Mesenchymal stem cell (in vitro differentiated cells and primary cell): ENCODE data around the gene RASGRF2.

ENCODE experiments used
- DNase-seq: peaks from one replicate; pipeline ENCODE4 v3.0.0-alpha.2; 2013
- H2AFZ ChIP-seq: one replicate; pipeline ENCODE4 v1.6.1; 2013; ENCODE audit warnings: low read depth, mild to moderate bottlenecking, control low read depth, inconsistent platforms, low read length, moderate library complexity
- H2AK5ac ChIP-seq: 2 replicates; pipeline ENCODE4 v1.6.1; 2013; ENCODE audit warnings: low read length, moderate library complexity, mild to moderate bottlenecking, inconsistent platforms; ENCODE audit not compliant: severe bottlenecking
- H2BK120ac ChIP-seq: one replicate; pipeline ENCODE4 v1.6.1; 2013; ENCODE audit warnings: low read depth, mild to moderate bottlenecking, inconsistent platforms, low read length, moderate library complexity
- H2BK12ac ChIP-seq, 2 experiments: one replicate each; pipeline ENCODE4 v1.6.1; 2013; ENCODE audit warnings: inconsistent platforms in 2 of 2, low read length in 2 of 2, mild to moderate bottlenecking in 2 of 2, moderate library complexity in 2 of 2, control low read depth in 1 of 2
- H2BK15ac ChIP-seq: one replicate; pipeline ENCODE4 v1.6.1; 2013; ENCODE audit warnings: mild to moderate bottlenecking, low read depth, inconsistent platforms; ENCODE audit not compliant: poor library complexity, severe bottlenecking
- H2BK5ac ChIP-seq: 2 replicates; pipeline ENCODE4 v1.6.1; 2013; ENCODE audit warnings: low read depth, mild to moderate bottlenecking, low read length, control low read depth, inconsistent platforms; ENCODE audit not compliant: poor library complexity, severe bottlenecking
- H3K14ac ChIP-seq, 2 experiments: one replicate each; pipeline ENCODE4 v1.6.1; 2013; ENCODE audit warnings: inconsistent platforms in 2 of 2, low read length in 2 of 2, control low read depth in 1 of 2, mild to moderate bottlenecking in 1 of 2, moderate library complexity in 1 of 2
- H3K18ac ChIP-seq, 2 experiments: one replicate each; pipeline ENCODE4 v1.6.1; 2013; ENCODE audit warnings: inconsistent platforms in 2 of 2, low read length in 2 of 2, control low read depth in 1 of 2, low read depth in 1 of 2, mild to moderate bottlenecking in 1 of 2
- H3K23ac ChIP-seq, 2 experiments: one replicate each; pipeline ENCODE4 v1.6.1; 2013; ENCODE audit warnings: inconsistent platforms in 2 of 2, low read length in 2 of 2, mild to moderate bottlenecking in 2 of 2, moderate library complexity in 2 of 2, control low read depth in 1 of 2
- H3K27ac ChIP-seq: 2 replicates; pipeline ENCODE4 v1.5.1; 2013; ENCODE audit warnings: mild to moderate bottlenecking, moderate library complexity, low read length, control low read depth, inconsistent platforms; ENCODE audit not compliant: poor library complexity, severe bottlenecking
- H3K27me3 ChIP-seq, 2 experiments: 2 replicates each; pipeline versions ENCODE4 v1.6.1 to v1.7.0; 2013; ENCODE audit warnings: low read length in 2 of 2, mild to moderate bottlenecking in 2 of 2, moderate library complexity in 2 of 2, control low read depth in 1 of 2, inconsistent platforms in 1 of 2; ENCODE audit not compliant: control insufficient read depth in 1 of 2, insufficient read depth in 1 of 2
- H3K36me3 ChIP-seq, 2 experiments: 2 replicates each; pipeline versions ENCODE4 v1.6.1 to v1.7.0; 2013; ENCODE audit warnings: low read length in 2 of 2, control low read depth in 1 of 2, inconsistent platforms in 1 of 2, low read depth in 1 of 2, mild to moderate bottlenecking in 1 of 2; ENCODE audit not compliant: insufficient read depth in 2 of 2, control insufficient read depth in 1 of 2
- H3K4ac ChIP-seq, 2 experiments: one replicate each; pipeline ENCODE4 v1.6.1; 2013; ENCODE audit warnings: inconsistent platforms in 2 of 2, low read length in 2 of 2, mild to moderate bottlenecking in 2 of 2, moderate library complexity in 2 of 2, control low read depth in 1 of 2, low read depth in 1 of 2
- H3K4me1 ChIP-seq: 2 replicates; pipeline ENCODE4 v1.6.1; 2013; ENCODE audit warnings: low read depth, low read length, control low read depth; ENCODE audit not compliant: control insufficient read depth, insufficient read depth
- H3K4me2 ChIP-seq: 2 replicates; pipeline ENCODE4 v1.6.1; 2013; ENCODE audit warnings: low read length, mild to moderate bottlenecking, inconsistent platforms; ENCODE audit not compliant: poor library complexity, severe bottlenecking
- H3K4me3 ChIP-seq, 2 experiments: 2 replicates each; pipeline versions ENCODE4 v1.5.1 to v1.7.0; 2013; ENCODE audit warnings: low read length in 2 of 2, mild to moderate bottlenecking in 2 of 2, control low read depth in 1 of 2, low read depth in 1 of 2; ENCODE audit not compliant: insufficient read depth in 1 of 2
- H3K79me1 ChIP-seq: replicated peaks from 2 replicates; pipeline ENCODE4 v1.6.1; 2013; ENCODE audit warnings: mild to moderate bottlenecking, control low read depth, low read length, inconsistent platforms; ENCODE audit not compliant: poor library complexity, severe bottlenecking
- H3K9ac ChIP-seq: 2 replicates; pipeline ENCODE4 v1.7.0; 2013; ENCODE audit warnings: mild to moderate bottlenecking, low read length, moderate library complexity
- H3K9me3 ChIP-seq: 2 replicates; pipeline ENCODE4 v1.7.0; 2013; ENCODE audit warnings: mild to moderate bottlenecking, low read length; ENCODE audit not compliant: control insufficient read depth
- H4K8ac ChIP-seq: one replicate; pipeline ENCODE4 v1.6.1; 2013; ENCODE audit warnings: inconsistent platforms, mild to moderate bottlenecking, low read length, moderate library complexity
- H4K91ac ChIP-seq: one replicate; pipeline ENCODE4 v1.6.1; 2013; ENCODE audit warnings: mild to moderate bottlenecking, low read length, inconsistent platforms
- WGBS: methylation state at CpG from one replicate; pipeline ENCODE4 v1.1.7; 2013; ENCODE audit warnings: mixed read lengths; 5-methylcytosine and 5-hydroxymethylcytosine counted together

The RASGRF2 gene

DNA sequence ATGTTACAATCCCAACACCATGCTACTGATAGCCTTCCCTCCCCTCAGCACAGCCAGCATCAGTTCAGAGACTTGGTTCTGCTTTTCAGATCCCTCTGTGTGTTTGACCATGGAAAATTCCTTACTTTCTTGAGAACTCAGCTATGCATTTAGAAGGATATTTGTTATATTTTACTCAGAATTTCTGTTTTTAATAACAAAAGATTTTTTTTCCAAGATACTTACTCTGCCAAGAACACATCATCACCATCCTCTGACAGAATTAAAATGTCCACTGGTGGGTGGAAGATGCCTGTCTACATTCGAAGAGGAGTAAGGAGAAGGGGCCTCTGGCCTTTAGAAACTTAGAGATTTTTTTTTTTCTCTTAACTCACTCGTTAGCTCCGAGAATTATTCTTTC, 216.9 kb downstream of the RASGRF2 start:
- WGBS, result 100% methylated on average over 1 of the region's 3 CpGs

DNA sequence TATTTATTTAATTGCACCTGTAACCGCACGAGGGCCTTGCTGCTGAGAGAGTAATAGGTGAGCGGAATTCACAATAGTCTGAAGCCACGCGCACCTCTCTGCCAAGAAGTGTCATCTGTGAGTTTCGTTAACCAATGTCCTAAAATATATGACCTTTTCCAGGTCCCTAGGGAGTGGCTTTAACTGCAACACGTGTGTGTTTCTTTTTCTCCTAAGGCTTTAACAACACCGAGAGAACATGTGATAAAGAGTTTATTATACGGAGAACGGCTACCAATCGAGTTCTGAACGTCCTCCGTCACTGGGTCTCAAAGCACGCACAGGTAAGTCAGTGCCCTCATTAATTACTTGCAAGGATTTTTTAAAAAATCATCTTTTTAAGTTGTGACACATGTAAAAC, 219.8 kb downstream of the RASGRF2 start:
- no peak overlapping the region for H4K8ac ChIP-seq
- H3K79me1 ChIP-seq, result no peaks in the 10 kb centered on the region
- H2BK120ac ChIP-seq, result no peak overlapping the region
- H3K9me3 ChIP-seq, result no peaks in the 10 kb centered on the region
- no peak overlapping the region for H3K9ac ChIP-seq
- H2BK12ac ChIP-seq, result no peak overlapping the region
- H2AK5ac ChIP-seq, result no peak overlapping the region
- no peaks in the 10 kb centered on the region for H3K36me3 ChIP-seq
- no peak overlapping the region for H2BK15ac ChIP-seq
- H3K4me1 ChIP-seq, result no peaks in the 10 kb centered on the region
- H4K91ac ChIP-seq, result no peak overlapping the region
- no peak overlapping the region for H3K27ac ChIP-seq
- H3K4ac ChIP-seq, result no peak overlapping the region
- WGBS, result 87% methylated on average over 14 of the region's 14 CpGs
- no peak for DNase-seq
- no peak overlapping the region for H3K23ac ChIP-seq
- H3K4me3 ChIP-seq, result no peak overlapping the region
- no peak overlapping the region for H2BK5ac ChIP-seq
- H3K18ac ChIP-seq, result no peak overlapping the region
- H3K4me2 ChIP-seq, result no peak overlapping the region
- H3K27me3 ChIP-seq, result peaks cover 0 to 1% of the 10 kb centered on the region in 2 experiments
- no peak overlapping the region for H2AFZ ChIP-seq
- H3K14ac ChIP-seq, result no peak overlapping the region

More for the DNA sequence above, 216.9 kb downstream of the RASGRF2 start:
- H2BK12ac ChIP-seq, result no peak overlapping the region
- H3K4ac ChIP-seq, result no peak overlapping the region
- peaks cover 8 to 9% of the 10 kb centered on the region in 2 experiments for H3K27me3 ChIP-seq
- H2BK15ac ChIP-seq, result no peak overlapping the region
- no peak overlapping the region for H3K14ac ChIP-seq
- H3K4me2 ChIP-seq, result no peak overlapping the region
- H3K18ac ChIP-seq, result no peak overlapping the region
- no peaks in the 10 kb centered on the region for H3K36me3 ChIP-seq
- H2AK5ac ChIP-seq, result no peak overlapping the region
- no peak overlapping the region for H3K23ac ChIP-seq
- H3K9me3 ChIP-seq, result no peaks in the 10 kb centered on the region
- no peak overlapping the region for H3K27ac ChIP-seq
- no peak overlapping the region for H2BK5ac ChIP-seq
- no peak overlapping the region for H3K9ac ChIP-seq
- no peak overlapping the region for H4K91ac ChIP-seq
- H2BK120ac ChIP-seq, result no peak overlapping the region
- H3K4me3 ChIP-seq, result no peak overlapping the region
- H2AFZ ChIP-seq, result no peak overlapping the region
- no peak overlapping the region for H4K8ac ChIP-seq
- H3K4me1 ChIP-seq, result no peaks in the 10 kb centered on the region
- DNase-seq, result no peak
- no peaks in the 10 kb centered on the region for H3K79me1 ChIP-seq

DNA sequence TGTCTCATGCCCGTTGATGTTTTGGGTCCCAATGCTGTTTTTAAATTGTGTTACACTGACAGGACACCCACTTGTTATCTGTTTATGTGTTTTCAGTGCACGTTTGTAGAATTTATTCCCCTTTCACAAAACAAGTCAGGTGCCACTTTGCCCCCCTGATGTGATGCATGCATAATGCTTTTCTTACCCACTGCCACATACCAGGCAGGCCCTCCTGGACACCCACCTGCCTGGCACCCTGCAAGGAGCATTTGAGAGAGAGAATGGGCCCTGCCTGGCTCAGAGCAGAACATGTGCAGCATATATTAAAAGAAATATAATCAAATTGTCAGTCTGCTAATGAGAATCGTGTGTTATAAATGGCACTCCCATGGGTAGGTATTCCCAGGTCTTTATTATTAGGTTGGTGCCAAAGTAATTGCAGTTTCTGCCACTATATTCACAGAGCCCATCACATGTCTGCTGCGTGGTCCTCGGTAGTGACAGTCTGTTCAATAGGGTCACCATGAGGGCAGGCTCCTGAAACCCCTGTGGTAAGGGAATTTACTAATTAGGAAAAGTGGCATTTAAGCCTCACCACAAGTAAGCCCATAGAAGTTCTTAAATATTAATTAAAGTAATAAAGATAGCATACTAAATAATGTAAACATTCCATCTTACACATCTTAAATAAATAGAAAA, 220.8 kb downstream of the RASGRF2 start:
- H2AK5ac ChIP-seq, result no peak overlapping the region
- no peak overlapping the region for H2BK12ac ChIP-seq
- no peaks in the 10 kb centered on the region for H3K79me1 ChIP-seq
- no peak overlapping the region for H3K4me2 ChIP-seq
- H3K9ac ChIP-seq, result no peak overlapping the region
- H3K9me3 ChIP-seq, result no peaks in the 10 kb centered on the region
- H2AFZ ChIP-seq, result no peak overlapping the region
- H3K36me3 ChIP-seq, result no peaks in the 10 kb centered on the region
- no peak for DNase-seq
- H4K91ac ChIP-seq, result no peak overlapping the region
- H2BK120ac ChIP-seq, result no peak overlapping the region
- H3K4ac ChIP-seq, result no peak overlapping the region
- 83% methylated on average over 2 of the region's 5 CpGs for WGBS
- no peak overlapping the region for H3K27ac ChIP-seq
- no peaks in the 10 kb centered on the region for H3K27me3 ChIP-seq
- H4K8ac ChIP-seq, result no peak overlapping the region
- H3K4me1 ChIP-seq, result no peaks in the 10 kb centered on the region
- no peak overlapping the region for H2BK15ac ChIP-seq
- H3K4me3 ChIP-seq, result no peak overlapping the region
- H3K23ac ChIP-seq, result no peak overlapping the region
- no peak overlapping the region for H2BK5ac ChIP-seq
- H3K18ac ChIP-seq, result no peak overlapping the region
- H3K14ac ChIP-seq, result no peak overlapping the region

DNA sequence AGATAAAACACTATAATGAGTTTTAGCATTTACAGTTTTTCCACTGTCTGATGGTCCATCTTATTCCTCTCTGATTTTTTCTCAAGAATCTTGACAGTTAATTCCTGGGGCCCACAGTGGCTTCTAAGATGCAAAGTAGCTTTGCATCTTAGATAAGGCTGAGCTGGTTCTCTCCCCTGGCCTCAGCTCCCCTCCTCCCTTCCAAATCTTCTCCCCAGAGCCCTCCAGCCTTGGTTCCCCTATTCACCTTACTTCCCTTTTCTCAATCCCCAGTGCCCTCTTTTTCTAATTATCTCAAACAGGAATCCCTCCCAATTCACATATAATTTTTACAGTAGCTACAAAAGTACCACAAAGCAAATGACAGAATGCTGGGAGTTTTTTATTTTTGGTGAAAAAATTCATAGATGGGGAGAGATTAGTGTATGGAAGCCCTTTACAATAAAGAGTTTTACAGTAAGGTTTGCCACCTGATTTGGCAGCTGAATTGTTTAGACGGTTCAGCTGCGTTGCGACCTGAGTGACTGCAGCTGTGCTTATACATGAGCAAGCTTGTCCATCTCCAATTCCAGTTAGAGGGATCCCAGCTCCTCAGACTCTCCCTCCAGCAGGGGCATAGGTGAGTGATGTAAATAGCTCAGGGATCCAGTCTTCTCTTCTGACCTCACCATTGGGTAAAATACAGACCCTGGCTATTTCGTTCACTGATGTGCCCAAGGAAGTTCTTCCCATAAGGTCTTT, 221.6 kb downstream of the RASGRF2 start:
- H2AFZ ChIP-seq, result no peak overlapping the region
- no peak overlapping the region for H2BK12ac ChIP-seq
- H4K8ac ChIP-seq, result no peak overlapping the region
- no peak for DNase-seq
- H2BK15ac ChIP-seq, result no peak overlapping the region
- no peaks in the 10 kb centered on the region for H3K36me3 ChIP-seq
- H3K27me3 ChIP-seq, result peaks cover 0 to under 1% of the 10 kb centered on the region in 2 experiments
- 94% methylated on average over 4 of the region's 4 CpGs for WGBS
- no peak overlapping the region for H3K18ac ChIP-seq
- H3K14ac ChIP-seq, result no peak overlapping the region
- H3K4me2 ChIP-seq, result no peak overlapping the region
- H2BK5ac ChIP-seq, result no peak overlapping the region
- no peaks in the 10 kb centered on the region for H3K9me3 ChIP-seq
- no peak overlapping the region for H2AK5ac ChIP-seq
- no peak overlapping the region for H2BK120ac ChIP-seq
- no peaks in the 10 kb centered on the region for H3K79me1 ChIP-seq
- H3K23ac ChIP-seq, result no peak overlapping the region
- H3K9ac ChIP-seq, result no peak overlapping the region
- no peaks in the 10 kb centered on the region for H3K4me1 ChIP-seq
- no peak overlapping the region for H4K91ac ChIP-seq
- H3K4ac ChIP-seq, result no peak overlapping the region
- H3K27ac ChIP-seq, result no peak overlapping the region
- no peak overlapping the region for H3K4me3 ChIP-seq
